HG02763 (cell line): Measurements from ENCODE around the gene CYB5D1.

Experiments used
- ATAC-seq: cut with Tn5 transposase; IDR thresholded peaks from one replicate; pipeline ENCODE4 v1.9.1; 2021; ENCODE audit warnings: mild to moderate bottlenecking, moderate library complexity; ENCODE audit not compliant: unreplicated experiment

The CYB5D1 gene

DNA sequence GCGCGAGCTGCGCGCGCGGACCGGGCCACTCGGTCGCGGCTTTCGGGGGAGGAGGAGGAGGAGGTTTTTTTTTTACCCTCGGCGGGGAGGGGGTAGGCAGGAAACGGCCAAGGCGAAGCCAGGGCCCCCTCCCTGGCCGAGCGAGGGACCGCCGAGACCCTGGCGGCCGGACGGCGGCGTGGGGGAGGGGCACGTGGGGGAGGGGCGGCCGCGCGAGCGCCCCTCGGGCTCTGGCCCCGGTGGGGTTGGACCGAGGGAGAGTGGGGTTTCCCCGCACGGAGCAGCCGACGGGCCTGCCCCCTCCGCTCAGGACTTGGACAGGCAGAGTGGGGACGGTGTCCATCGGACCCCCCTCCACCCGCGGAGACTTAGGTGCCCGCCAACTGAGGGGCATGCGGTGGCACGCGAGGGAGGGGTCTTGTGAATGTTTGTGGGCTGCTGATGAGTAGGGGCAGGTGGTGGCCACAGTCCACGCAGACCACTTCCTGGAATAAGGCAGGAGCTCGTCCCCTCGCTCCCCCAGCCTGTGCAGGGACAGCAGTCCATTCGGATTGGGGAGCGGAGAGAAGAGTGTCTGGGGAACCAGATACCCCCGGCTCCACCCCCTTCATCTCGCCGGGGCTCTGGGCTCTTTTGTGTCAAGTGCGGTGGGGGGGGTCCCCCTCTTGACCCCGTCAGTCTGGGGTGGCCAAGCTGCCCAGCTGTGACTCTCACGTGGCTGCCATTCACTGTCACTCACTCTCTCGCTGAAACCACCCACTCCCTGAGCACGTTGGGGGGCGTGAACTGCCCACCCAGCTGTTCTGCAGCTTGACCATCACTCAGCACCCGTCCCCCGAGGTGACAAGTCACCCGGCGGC lies 27.8 kb downstream of the CYB5D1 start:
- no peak for ATAC-seq

- ATAC-seq: no peak
These were observed 28.6 kb downstream of the CYB5D1 start for GRCh38 chr17:7886227-7887037.

DNA sequence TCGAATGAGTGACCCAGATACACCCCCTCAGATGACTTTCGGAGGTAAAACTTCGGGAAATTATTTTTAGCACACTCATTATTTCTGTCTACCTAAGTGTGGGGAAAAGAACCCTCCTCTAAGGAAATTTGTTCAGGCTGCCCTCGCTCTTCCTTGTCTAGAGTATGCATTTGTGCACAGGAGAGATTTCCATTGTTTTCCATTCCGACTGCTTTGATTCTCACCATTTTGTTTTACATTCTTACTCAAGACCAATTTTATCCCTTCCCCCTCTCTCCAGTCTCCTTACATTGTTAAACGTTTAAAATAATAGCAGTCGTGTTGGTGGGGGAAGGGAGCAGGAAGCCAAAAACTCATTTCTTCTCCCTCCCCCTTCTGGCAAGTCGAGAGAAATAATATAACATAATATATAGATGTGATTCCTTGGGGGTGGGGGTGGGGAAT lies 29.3 kb downstream of the CYB5D1 start:
- no peak for ATAC-seq

DNA sequence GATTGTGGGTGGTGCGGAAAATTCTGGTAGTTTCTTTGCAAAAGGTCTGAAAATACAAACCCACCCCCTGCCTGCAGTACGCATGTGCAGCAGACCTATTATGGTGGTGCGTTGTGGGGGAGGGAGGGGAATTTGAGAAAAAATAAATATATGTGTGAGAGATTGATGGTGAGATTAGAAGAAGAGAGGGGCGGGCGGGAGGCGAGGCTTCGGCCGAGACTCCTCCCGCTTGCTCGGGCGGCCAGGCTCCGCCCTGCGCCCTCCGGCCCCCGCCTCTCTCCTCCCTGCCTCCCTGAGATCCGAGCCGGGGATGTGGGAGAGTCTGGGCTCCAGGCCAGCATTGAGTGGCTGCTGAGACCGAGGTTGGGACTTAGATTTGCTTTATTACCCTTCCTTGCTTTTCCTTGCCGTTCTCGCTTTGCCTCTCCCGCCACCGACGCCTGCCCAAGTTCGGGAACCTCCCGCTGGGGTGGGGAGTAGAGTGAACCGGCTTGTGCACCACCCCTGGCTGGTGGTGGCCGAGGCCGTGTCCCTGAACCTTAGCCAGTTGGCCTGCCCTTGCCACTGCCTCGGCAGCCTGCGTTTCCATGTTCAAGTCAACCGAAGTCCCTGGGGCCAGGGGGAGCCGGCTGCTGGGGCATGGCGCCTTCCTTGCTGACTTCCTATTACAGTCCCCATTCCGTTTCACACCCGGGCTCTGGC lies 29.8 kb downstream of the CYB5D1 start:
- peak; percentile 50 for ATAC-seq

DNA sequence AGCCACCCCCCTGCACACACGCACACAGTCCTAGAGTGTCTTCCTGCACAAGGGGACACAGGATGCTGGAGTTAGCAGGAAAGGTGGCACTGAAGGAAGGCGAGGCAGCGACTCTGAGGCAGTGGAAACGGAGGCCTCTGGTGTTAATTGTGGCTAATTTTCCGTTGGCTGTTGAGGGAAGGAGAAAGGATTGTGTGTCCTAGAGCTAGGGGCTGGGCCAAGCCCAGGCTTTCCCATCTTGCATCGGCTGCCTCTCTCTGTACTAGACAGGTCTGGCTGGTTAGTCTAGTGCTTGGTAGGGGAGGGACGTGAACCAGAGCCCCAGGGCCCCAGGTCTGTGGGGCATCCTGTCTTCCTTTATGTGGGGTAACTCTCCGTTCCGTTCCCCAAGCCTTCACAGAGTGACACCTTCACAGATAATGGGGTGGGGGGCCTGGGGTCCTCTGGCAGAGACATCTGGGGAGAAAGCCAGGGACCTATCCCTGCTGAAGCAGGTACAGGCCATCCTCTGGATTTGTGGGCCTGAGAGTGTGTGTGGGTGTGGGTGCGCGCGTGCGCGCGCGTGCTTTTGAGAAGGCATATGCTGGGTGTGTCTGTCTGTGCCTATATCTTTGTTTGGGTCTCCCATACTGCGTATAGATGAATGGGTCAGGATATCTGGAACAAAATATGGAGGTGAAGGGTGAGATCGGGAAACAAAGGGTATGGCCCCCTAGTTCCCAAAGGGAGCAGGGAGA lies 30.5 kb downstream of the CYB5D1 start, which contains the start of gene CHD3:
CHD3 (plus strand) TSS at position 606 of the 737 bp plus-strand sequence. CDS start 212 bp downstream, outside the sequence.
- ATAC-seq: no peak

DNA sequence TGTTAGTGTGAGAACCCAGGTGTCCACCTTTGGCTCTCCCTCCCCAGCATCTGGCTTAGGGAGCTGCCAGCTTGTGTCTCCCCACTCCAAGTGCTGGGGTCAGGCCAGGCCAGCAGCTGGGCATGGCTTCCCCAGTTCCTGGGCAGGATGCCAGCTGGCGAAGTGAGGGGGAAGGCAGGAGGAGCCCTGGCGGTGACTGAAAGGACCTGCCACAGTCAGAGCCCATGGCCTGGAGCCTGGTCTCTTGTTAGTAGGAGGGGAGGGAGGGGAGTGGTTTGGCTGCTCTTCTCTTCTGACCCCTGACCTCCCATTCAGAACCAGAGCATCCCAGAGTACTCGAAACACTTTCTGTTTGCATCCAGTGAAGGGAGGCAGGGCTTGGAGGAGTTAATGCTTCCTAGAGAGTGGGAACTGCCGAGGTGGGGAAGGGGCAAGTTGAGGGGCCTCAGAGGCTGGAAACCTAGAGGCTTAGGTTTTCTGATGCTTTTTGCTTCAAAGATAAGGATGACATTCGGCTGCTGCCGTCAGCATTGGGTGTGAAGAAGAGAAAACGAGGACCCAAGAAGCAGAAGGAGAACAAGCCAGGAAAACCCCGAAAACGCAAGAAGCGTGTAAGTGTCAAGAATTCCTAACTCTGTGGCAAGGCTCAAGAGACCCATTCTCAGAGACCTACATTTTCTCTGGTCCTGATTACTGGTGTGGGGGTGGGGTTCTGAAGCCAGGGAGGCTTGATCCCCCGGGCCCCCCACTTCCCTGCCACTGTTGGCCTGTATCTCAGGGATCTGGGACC lies 31.6 kb downstream of the CYB5D1 start:
- ATAC-seq: no peak

GRCh38 chr17:7893187-7893880 lies 35.5 kb downstream of the CYB5D1 start:
- no peak for ATAC-seq

- no peak for ATAC-seq
These were observed 36.4 kb downstream of the CYB5D1 start for GRCh38 chr17:7894226-7894625.

DNA sequence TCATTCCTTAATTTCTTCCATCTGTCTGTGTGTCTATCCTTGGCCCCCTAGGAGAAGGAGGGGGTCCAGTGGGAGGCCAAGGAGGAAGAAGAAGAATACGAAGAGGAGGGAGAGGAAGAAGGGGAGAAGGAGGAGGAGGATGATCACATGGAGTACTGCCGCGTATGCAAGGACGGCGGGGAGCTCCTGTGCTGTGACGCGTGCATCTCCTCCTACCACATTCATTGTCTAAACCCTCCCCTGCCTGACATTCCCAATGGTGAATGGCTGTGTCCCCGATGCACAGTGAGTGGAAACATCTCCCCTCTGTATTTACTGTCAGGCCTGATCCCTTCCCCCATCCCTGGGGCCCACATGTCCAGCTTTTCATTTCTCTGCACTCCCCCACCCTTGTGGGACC lies 37.1 kb downstream of the CYB5D1 start:
- ATAC-seq: no peak

GRCh38 chr17:7897090-7897489 lies 39.3 kb downstream of the CYB5D1 start:
- no peak for ATAC-seq

DNA sequence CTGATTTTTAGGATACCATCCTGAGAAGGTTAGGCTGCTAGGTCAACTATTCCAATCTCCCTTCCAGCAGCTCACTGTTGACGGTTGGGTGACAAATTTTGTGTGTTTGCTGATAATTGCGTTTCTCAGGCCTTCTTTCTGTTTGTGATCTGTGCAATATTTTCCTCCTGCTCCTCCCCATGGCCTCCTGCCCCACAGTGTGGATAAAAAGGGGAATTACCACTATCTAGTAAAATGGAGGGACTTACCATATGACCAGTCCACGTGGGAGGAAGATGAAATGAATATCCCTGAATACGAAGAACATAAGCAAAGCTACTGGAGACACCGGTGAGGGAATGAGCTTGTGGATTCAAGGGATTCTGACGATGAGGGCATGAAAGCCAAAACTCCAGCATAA lies 40.0 kb downstream of the CYB5D1 start:
- no peak for ATAC-seq

DNA sequence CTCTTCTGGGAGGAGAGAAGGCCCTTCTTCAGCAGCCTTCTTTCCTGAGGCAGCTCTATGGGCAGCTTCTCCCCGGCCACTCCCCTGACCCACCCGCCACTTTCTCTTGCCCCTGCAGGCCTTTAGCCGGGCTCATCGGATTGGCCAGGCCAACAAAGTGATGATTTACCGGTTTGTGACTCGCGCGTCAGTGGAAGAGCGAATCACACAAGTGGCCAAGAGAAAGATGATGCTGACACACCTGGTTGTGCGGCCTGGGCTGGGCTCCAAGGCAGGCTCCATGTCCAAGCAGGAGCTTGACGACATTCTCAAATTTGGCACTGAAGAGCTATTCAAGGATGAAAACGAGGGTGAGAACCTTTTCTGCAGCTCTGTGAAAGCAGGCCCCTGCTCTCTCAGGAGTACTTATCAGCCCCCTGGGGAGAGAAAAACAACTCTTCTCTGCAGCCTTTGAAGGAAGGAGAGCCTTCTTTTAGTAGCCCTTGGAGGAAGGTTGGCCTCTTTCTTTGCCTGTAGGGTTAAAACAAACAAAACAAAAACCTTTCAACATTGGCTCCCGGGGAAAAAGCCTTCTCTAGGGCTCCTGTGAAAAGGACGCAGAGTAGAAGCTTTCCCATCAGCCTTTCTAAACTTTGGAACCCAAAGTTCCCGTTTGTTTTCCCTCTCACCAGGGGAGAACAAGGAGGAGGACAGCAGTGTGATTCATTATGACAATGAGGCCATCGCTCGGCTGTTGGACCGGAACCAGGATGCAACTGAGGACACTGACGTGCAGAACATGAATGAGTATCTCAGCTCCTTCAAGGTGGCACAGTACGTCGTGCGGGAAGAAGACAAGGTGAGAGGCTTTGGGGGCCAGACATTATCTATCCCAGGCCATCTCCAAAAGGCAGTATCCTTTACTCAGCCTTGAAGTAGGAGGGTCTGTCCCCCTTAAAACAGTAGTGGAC lies 45.6 kb downstream of the CYB5D1 start:
- no peak for ATAC-seq

- ATAC-seq: no peak
These were observed 51.3 kb downstream of the CYB5D1 start for GRCh38 chr17:7909089-7909488.

DNA sequence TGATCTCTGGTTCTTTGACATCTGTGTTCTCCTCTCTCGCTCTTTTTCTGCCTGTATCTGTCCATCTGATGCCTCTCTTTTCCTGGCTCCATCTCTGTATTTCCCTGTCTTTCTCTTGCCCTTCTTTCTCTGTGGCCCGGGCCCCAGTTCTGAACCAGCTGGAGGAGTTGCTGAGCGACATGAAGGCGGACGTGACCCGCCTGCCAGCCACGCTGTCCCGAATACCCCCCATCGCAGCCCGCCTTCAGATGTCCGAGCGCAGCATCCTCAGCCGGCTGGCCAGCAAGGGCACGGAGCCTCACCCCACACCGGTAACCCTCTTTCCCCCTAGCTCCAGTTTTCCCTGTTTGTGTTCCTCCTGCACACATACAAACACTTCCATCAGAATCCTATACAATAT lies 52.5 kb downstream of the CYB5D1 start:
- no peak for ATAC-seq

DNA sequence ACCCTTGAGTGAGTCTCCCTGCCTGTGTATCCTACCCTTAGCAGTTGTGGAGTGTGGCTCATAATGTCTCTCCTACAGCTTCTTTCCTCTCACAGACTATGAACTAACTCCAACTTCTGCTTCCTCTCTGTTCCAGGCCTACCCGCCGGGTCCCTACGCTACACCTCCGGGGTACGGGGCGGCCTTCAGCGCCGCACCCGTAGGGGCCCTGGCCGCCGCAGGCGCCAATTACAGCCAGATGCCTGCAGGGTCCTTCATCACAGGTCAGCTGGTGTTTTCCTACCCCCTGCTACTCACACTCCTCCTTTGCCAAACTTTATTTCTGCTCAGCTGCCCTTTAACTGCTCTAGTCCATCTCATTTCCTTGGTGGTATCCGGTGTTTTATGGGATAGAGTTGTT lies 52.9 kb downstream of the CYB5D1 start:
- no peak for ATAC-seq

DNA sequence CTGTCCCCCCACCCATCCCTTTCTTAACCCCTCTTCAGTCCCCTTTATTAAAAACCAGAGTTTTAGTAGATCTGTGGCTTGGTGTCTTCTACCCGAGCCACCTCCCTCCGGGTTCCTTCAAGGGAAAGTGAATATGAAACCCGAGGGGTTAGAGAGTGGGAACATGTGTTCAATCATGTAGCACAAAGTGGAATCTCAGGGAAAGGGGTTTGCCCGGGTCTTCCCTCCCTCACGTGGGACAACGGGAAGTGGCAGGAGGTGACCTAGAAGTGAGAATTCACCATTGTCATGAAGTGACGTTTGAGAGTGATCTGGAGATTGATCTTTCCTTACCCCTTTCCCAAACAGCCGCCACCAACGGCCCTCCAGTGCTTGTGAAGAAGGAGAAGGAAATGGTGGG lies 53.3 kb downstream of the CYB5D1 start:
- no peak for ATAC-seq
